ENCODE results near the gene PLLP.

PLLP gene, protein sequence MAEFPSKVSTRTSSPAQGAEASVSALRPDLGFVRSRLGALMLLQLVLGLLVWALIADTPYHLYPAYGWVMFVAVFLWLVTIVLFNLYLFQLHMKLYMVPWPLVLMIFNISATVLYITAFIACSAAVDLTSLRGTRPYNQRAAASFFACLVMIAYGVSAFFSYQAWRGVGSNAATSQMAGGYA

DNA sequence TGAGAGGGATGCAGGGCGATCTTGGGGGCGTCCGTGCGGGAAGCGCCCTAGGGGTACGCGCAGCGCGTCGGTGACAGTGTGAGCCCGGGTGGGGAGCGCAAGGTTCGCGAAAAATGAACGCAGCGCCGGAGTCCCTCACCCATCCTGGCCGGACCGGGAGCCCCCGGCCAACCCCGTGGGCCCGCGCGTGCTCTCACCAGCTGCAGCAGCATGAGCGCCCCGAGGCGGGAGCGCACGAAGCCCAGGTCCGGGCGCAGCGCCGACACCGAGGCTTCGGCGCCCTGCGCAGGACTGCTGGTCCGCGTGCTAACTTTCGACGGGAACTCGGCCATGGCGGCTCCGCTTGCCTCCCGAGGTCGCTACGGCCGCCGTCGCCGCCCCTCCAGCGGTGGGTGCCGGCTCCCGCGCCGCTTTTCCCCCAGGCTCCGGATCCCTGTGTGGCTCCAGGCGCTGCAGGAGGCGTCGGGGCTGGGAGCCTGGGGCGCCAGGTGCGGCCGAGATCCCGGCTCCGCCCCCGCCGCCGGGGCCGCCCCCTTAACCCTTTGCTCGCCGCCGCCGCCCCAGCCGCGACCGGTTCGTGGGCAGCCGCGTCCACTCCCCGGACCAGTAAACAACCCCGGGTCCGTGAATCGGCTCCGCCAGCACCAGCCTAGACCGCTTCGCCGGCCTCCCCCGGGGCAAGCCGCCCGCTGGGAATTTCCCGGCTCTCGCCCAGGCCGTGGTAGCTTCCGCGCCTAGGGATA lies at the start of gene PLLP:
TSS of gene PLLP (minus strand) at position 464 of the 743 bp plus-strand sequence. CDS start at position 332, 132 bp downstream.
- Mint-ChIP-seq H3K27ac (no peak within 1 kb of the TSS), H3K4me3 (peak within 1 kb of the TSS; percentile 76), H3K36me3 (no peaks in the 10 kb centered on the region), H3K27me3 (peaks cover 31% of the 10 kb centered on the region), H3K4me1 (peaks cover 14% of the 10 kb centered on the region), H3K9me3 (no peaks in the 10 kb centered on the region)
- ATAC-seq, result peak; percentile 47

GRCh38 chr16:57333402-57333801 lies 48.9 kb upstream of the PLLP start:
- no peak overlapping the region for H3K4me3 Mint-ChIP-seq
- no peaks in the 10 kb centered on the region for H3K9me3 Mint-ChIP-seq
- H3K27me3 Mint-ChIP-seq, result no peaks in the 10 kb centered on the region
- no peaks in the 10 kb centered on the region for H3K36me3 Mint-ChIP-seq
- ATAC-seq, result no peak
- H3K27ac Mint-ChIP-seq, result no peak overlapping the region
- peaks cover 9% of the 10 kb centered on the region for H3K4me1 Mint-ChIP-seq

GRCh38 chr16:57331355-57331754 lies 46.9 kb upstream of the PLLP start:
- H3K4me1 Mint-ChIP-seq, result peaks cover 7% of the 10 kb centered on the region
- no peak overlapping the region for H3K27ac Mint-ChIP-seq
- H3K4me3 Mint-ChIP-seq, result no peak overlapping the region
- ATAC-seq, result no peak
- no peaks in the 10 kb centered on the region for H3K36me3 Mint-ChIP-seq
- no peaks in the 10 kb centered on the region for H3K27me3 Mint-ChIP-seq
- H3K9me3 Mint-ChIP-seq, result no peaks in the 10 kb centered on the region

GRCh38 chr16:57329718-57330327 lies 45.4 kb upstream of the PLLP start:
- H3K27ac Mint-ChIP-seq, result no peak overlapping the region
- no peaks in the 10 kb centered on the region for H3K27me3 Mint-ChIP-seq
- H3K4me1 Mint-ChIP-seq, result peaks cover 12% of the 10 kb centered on the region
- no peak overlapping the region for H3K4me3 Mint-ChIP-seq
- H3K36me3 Mint-ChIP-seq, result no peaks in the 10 kb centered on the region
- ATAC-seq, result no peak
- H3K9me3 Mint-ChIP-seq, result no peaks in the 10 kb centered on the region

- Mint-ChIP-seq H3K27ac (peak overlapping the region; percentile 77), H3K9me3 (no peaks in the 10 kb centered on the region), H3K27me3 (no peaks in the 10 kb centered on the region), H3K36me3 (no peaks in the 10 kb centered on the region), H3K4me3 (no peak overlapping the region), H3K4me1 (peaks cover 18% of the 10 kb centered on the region)
- ATAC-seq, result no peak
Observed at GRCh38 chr16:57325458-57325857, 41.0 kb upstream of the PLLP start.

GRCh38 chr16:57324749-57325148 lies 40.3 kb upstream of the PLLP start:
- Mint-ChIP-seq H3K9me3 (no peaks in the 10 kb centered on the region), H3K27me3 (no peaks in the 10 kb centered on the region), H3K27ac (peak overlapping the region; percentile 77), H3K4me3 (no peak overlapping the region), H3K36me3 (no peaks in the 10 kb centered on the region), H3K4me1 (peaks cover 13% of the 10 kb centered on the region)
- ATAC-seq, result peak; percentile 75

DNA sequence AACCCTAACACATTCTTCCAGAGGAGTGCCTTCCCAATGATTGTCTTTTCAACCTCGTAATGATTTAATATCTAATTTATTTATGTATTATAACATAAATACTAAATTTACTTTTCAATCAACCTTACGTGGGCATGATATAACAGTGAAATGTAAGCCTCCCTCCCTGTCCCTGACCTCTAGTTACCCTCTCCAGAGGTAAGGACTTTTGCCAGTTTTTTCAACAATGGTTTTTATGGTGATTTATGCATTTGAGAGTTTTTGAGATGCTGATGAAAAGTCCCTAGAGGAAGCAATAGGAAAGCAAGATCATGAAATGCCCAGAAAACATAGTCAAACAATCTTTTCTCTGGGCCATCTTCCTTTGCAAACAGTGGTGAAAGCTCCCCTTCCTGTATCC lies 35.2 kb upstream of the PLLP start:
- no peak overlapping the region for H3K27ac Mint-ChIP-seq
- H3K9me3 Mint-ChIP-seq, result no peaks in the 10 kb centered on the region

DNA sequence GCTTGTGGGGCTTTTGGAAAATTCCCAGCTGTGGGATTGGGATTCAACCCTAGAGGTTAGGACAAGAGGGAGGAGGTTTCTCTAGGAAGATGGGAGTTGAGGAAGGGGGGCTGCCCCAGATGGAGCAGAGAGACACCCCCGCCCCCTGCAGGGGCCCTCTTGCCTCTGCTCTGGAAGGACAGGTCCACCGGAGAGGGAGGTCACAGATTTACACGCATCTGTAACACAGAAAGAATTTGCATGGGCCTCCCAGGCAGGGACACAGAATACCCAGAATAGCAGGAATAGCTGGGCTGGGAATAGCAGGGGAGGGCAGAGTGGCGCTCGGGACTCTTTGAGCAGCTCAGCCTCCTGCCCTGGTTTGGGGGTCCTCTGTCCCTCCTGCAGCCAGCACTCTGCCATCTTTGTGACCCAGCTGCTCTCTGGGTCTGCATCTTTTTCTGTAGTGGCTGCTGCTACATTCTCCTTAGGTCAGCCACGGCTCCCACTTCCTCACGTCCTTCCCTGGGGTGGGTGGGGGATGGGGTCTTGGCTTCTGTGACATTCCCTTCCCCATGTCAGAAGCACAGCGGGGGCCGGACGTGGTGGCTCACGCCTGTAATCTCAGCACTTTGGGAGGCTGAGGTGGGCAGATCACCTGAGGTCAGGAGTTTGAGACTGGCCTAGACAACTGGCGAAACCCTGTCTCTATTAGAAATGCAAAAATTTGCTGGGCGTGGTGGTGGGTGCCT lies 33.9 kb upstream of the PLLP start:
- Mint-ChIP-seq H3K27ac (no peak overlapping the region), H3K4me1 (peaks cover 23% of the 10 kb centered on the region), H3K36me3 (no peaks in the 10 kb centered on the region), H3K27me3 (no peaks in the 10 kb centered on the region), H3K4me3 (no peak overlapping the region), H3K9me3 (no peaks in the 10 kb centered on the region)
- no peak for ATAC-seq

More for the DNA sequence above, 35.2 kb upstream of the PLLP start:
- no peaks in the 10 kb centered on the region for H3K36me3 Mint-ChIP-seq
- no peak for ATAC-seq
- peaks cover 21% of the 10 kb centered on the region for H3K4me1 Mint-ChIP-seq
- H3K4me3 Mint-ChIP-seq, result no peak overlapping the region
- no peaks in the 10 kb centered on the region for H3K27me3 Mint-ChIP-seq

DNA sequence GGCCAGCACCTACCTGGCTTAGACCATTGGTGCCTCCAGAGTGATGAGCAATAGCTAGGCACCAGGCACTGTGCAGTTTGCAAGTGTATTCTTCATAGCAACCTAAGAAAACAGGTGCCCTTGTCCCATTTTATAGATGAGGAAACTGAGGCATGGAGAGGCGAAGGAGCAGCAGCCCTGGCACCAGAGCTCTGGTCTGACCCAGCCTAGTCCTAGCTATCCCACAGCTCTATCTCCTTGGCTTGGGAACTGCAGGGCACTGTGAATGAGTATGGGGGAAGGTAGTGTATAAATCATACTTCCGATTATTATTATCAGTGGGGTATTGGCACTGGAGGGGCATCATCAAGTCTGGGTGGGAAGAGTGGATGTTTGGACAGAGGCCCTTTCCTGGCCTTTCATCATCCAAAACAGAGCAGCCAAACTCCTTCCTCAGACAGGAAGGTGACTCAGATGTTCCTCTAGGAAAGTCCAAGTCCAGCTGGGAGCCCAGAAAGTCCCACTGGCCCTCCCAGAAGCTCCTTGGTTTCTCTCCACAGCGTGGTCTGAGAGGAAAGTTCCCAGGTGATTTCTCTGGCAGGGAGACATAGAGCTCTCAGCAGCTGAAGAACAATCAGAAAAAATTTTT lies 32.0 kb upstream of the PLLP start:
- no peak for ATAC-seq
- H3K27me3 Mint-ChIP-seq, result no peaks in the 10 kb centered on the region
- no peak overlapping the region for H3K4me3 Mint-ChIP-seq
- peak overlapping the region; percentile 48 for H3K27ac Mint-ChIP-seq
- no peaks in the 10 kb centered on the region for H3K36me3 Mint-ChIP-seq
- peaks cover 23% of the 10 kb centered on the region for H3K4me1 Mint-ChIP-seq
- no peaks in the 10 kb centered on the region for H3K9me3 Mint-ChIP-seq

GRCh38 chr16:57315416-57315815 lies 30.9 kb upstream of the PLLP start:
- Mint-ChIP-seq H3K27me3 (no peaks in the 10 kb centered on the region), H3K4me1 (peaks cover 23% of the 10 kb centered on the region), H3K9me3 (no peaks in the 10 kb centered on the region), H3K27ac (peak overlapping the region; percentile 48), H3K4me3 (no peak overlapping the region), H3K36me3 (no peaks in the 10 kb centered on the region)
- ATAC-seq, result no peak

GRCh38 chr16:57314161-57314785 lies 29.8 kb upstream of the PLLP start:
- no peaks in the 10 kb centered on the region for H3K36me3 Mint-ChIP-seq
- H3K27me3 Mint-ChIP-seq, result no peaks in the 10 kb centered on the region

GRCh38 chr16:57313509-57313908 lies 29.0 kb upstream of the PLLP start:
- Mint-ChIP-seq H3K27ac (no peak overlapping the region), H3K9me3 (no peaks in the 10 kb centered on the region), H3K27me3 (no peaks in the 10 kb centered on the region), H3K4me3 (no peak overlapping the region), H3K36me3 (no peaks in the 10 kb centered on the region), H3K4me1 (peaks cover 30% of the 10 kb centered on the region)
- ATAC-seq, result no peak

More at GRCh38 chr16:57314161-57314785, 29.8 kb upstream of the PLLP start:
- Mint-ChIP-seq H3K4me1 (peaks cover 27% of the 10 kb centered on the region), H3K27ac (peak overlapping the region; percentile 76), H3K9me3 (no peaks in the 10 kb centered on the region), H3K4me3 (peak overlapping the region; percentile 22)
- no peak for ATAC-seq

- Mint-ChIP-seq H3K9me3 (no peaks in the 10 kb centered on the region), H3K4me1 (peaks cover 23% of the 10 kb centered on the region), H3K27me3 (no peaks in the 10 kb centered on the region), H3K27ac (no peak overlapping the region), H3K36me3 (no peaks in the 10 kb centered on the region), H3K4me3 (no peak overlapping the region)
- no peak for ATAC-seq
Observed at GRCh38 chr16:57310801-57311200, 26.3 kb upstream of the PLLP start.

DNA sequence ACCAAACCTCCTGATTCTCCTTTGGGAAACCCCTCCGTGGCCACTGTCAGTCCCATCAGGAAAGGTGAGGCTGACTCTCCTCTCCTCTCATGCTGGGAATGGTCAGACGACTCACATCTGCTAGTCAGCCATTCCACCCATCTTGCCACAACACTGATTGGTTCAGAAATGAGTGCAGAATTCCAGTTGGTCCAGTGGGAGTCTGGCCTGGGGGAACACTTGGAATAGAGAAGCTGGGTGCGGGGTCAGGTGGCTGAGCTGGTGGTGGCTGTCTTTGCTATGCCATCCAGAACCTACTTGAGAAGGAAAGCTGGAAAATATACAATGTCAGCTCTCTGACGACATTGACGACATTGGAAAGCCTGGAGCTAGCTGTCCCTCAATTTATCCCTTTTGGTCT lies 23.6 kb upstream of the PLLP start:
- no peak overlapping the region for H3K27ac Mint-ChIP-seq
- ATAC-seq, result no peak

More for the DNA sequence above, 23.6 kb upstream of the PLLP start:
- no peaks in the 10 kb centered on the region for H3K27me3 Mint-ChIP-seq
- no peak overlapping the region for H3K4me3 Mint-ChIP-seq
- no peaks in the 10 kb centered on the region for H3K9me3 Mint-ChIP-seq
- peaks cover 31% of the 10 kb centered on the region for H3K4me1 Mint-ChIP-seq
- H3K36me3 Mint-ChIP-seq, result no peaks in the 10 kb centered on the region

Data from stimulated activated memory B cell treated with anti-CD40 and anti-IgM and Interleukin-4, amounts not matched to agents 10 μg/mL and 1 μg/mL and 100 μg/mL, for 72 hours (primary cell).